Vagina (tissue), 2 donors: ENCODE data around the gene DHX29.

Experiments
- POLR2A ChIP-seq, 2 donors: fragments of 450-650 bp; IDR thresholded peaks; one replicate each; pipeline ENCODE4 v1.6.1; 2017; ENCODE audit warnings: antibody characterized with exemption in 2 of 2, mild to moderate bottlenecking in 2 of 2, moderate library complexity in 2 of 2
- TF ChIP-seq, protein P1 (sequence below), 3 experiments: fragments of 450-650 bp in 2 of 3; fragments of 200-600 bp in 1 of 3; sonication (generic) in 1 of 3; IDR thresholded peaks; one replicate each; pipeline ENCODE4 v1.5.1; 2017 to 2019; ENCODE audit warnings: antibody characterized with exemption in 3 of 3, mild to moderate bottlenecking in 2 of 3, moderate library complexity in 2 of 3

DNA sequence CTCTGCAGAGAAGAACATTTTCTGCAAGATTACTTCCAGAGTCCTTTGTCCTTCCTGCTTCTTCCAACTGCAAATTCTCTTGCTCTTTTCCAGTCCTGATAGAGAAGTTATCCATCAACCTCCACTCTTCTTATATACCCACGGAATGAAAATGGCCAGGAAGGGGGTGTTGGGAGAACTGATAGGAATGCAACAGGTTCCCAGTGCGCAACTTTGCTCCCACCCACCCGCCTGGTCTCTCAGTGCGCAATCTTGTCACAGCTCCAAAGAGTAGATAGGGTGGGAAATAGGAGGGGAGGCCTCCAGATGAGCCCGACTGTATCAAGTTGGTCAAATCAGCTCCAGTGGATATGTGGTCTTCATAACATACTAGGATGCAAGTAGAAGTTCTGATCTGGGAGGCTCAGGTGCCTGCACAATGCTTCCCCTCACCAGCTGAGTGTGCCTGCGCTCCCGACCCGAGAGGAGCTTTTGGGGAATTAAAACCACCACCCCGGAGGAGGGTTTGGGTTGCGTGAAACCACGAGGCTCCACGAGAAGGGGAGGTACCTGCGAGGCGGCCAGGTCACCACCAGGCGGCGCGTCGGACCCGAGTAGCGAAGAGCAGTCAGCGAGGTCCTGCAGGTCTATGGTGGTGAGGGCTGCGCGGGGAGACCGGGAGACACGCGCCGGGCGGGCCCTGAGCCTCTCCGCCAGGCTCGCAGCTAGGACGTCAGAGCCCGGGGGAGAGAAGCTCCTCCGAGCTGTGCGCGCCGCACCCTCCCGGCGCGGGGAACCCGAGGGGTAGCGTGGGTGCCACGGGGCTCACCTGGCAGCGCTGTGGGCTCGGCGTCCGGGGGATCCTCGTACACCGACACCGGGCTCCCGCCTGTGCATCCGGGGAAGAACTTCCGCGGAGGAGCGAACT, 81.2 kb downstream of the DHX29 start:
- TF ChIP-seq, protein P1, sequence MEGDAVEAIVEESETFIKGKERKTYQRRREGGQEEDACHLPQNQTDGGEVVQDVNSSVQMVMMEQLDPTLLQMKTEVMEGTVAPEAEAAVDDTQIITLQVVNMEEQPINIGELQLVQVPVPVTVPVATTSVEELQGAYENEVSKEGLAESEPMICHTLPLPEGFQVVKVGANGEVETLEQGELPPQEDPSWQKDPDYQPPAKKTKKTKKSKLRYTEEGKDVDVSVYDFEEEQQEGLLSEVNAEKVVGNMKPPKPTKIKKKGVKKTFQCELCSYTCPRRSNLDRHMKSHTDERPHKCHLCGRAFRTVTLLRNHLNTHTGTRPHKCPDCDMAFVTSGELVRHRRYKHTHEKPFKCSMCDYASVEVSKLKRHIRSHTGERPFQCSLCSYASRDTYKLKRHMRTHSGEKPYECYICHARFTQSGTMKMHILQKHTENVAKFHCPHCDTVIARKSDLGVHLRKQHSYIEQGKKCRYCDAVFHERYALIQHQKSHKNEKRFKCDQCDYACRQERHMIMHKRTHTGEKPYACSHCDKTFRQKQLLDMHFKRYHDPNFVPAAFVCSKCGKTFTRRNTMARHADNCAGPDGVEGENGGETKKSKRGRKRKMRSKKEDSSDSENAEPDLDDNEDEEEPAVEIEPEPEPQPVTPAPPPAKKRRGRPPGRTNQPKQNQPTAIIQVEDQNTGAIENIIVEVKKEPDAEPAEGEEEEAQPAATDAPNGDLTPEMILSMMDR (IDR thresholded peaks at IDR 0.05): no peak
- TF ChIP-seq POLR2A (IDR thresholded peaks at IDR 0.05): no peak
